ENCODE results near the gene IL1A.
A peak's percentile ranks its signal among the peaks of the same experiment; 100 is the strongest.

Gene IL1A

DNA sequence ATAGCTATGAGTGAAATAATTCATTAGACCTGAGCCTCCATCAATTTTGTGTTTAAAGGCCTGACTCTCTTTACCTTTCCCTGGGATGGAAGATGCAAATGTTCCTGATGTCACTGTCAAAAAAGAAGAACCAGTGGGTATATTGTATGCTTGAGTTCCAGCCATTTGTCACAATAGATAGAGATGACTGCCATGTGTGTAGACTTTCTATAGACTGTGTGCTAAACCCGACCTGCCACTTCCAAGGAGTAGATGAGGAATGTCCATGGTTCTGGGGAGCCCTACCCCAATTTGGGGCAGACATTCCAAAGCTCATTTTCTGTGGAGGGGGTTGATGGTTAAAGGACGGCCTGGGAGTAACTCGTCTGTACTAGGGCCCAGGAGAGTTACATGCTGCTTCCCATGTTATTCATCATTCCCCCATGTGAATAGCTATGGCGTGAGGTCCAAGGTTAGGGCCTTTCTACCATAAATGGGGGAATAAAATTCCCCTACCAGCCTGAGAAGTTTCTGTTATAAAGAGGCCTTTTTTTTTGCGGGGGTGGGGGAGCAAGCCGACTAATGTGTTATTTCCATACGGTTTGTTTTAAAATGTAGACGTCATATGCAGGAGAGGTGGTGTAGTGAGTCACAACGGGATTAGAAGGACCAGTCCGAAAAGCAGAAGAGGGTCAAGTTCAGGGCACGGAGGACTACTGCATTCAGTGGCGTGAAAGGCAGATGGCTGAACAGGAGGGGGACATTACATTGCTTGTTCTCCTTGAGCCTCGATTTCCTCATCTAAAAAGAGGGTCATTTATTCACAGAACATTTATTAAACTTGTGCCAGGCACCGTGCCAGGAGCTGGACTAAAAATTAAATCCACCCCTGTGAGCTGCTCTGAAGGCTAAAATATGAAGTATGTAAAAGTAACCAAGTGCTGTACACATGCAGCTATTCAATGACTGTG is 28.3 kb upstream of the IL1A start:
- DNase-seq (ENCODE audit: low read depth in 1 of 2, low spot score in 1 of 2) = no peak
- in situ Hi-C loops (cut with HindIII; ENCODE audit: low pct_unique_long_range_greater_than_20kb, low sequenced_read_pairs) = no loop called here
- no peak for TF ChIP-seq JUND (IDR thresholded peaks at IDR 0.05; ENCODE audit: low read depth)

DNA sequence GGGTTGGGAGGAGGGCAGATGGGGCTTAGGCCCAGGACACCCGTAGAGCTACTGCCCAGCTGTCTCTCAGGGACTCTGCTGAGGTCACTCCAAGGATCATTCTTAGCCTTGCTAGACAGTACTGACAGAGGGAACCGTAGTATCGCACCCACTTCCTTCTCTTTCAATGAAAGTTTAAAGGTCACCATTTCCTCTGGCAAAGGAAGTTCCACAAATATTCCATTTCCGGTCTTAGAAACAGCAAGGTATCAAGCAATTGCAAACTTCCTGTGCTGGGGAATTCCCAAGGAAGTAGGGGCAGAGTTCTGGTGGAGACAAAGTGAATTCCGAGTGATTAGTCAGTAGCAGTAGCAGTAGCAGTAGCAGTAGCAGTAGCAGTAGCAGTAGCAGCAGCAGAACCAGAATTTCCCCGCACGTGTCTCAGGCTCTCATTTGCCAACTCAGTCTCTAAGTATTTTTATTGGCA is 27.6 kb upstream of the IL1A start:
- in situ Hi-C loops (cut with HindIII; ENCODE audit: low pct_unique_long_range_greater_than_20kb, low sequenced_read_pairs) = no loop called here
- DNase-seq (ENCODE audit: low read depth in 1 of 2, low spot score in 1 of 2) = no peak
- no peak for TF ChIP-seq JUND (IDR thresholded peaks at IDR 0.05; ENCODE audit: low read depth)

DNA sequence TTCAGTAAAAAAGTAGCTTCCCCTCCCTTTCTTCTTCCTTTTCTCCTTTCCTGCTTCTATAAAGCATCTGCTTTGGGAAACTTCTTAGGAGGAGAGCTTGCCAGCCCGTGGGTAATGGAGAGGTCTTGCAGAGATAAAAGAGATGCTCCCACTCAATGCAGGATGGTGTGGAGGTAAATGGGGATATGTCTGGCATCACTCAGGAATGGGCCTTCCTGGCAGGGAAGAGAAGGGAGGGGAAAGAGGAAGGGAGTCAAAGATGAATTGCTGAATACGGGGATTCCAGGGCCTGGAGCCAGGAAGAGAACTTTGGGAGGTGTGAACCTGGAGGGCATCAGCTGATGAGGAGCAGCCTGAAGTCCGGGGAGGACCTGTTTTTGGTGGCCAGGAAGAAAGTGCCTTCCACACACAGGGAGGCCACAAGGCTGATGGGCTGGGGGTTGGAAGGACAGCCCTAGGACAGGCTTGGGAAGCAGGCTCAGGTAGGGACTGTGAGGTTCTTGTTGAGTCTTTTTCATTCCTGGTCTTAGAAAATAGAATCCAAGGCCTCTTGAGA is 27.1 kb upstream of the IL1A start:
- in situ Hi-C loops (cut with HindIII; ENCODE audit: low pct_unique_long_range_greater_than_20kb, low sequenced_read_pairs) = no loop called here

DNA sequence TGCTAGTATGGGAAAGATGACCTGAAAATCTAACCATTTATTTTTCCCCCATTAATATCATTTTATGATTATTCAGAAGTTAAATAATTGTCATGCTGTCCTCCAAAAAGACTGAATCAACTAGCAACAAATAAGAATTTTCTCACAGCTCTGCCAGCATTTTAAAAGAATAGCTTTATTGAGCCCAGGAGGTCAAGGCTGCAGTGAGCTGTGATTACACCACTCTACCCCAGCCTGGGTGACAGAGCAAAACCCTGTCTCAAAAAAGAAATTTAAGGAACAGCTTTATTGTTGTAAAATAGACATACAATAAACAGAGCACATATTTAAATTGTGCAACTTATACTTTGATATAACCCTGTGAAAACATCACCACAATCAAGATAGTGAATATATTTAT is 24.8 kb upstream of the IL1A start:
- DNase-seq (ENCODE audit: low read depth in 1 of 2, low spot score in 1 of 2) = no peak
- no peak for TF ChIP-seq JUND (IDR thresholded peaks at IDR 0.05; ENCODE audit: low read depth)
- in situ Hi-C loops (cut with HindIII; ENCODE audit: low pct_unique_long_range_greater_than_20kb, low sequenced_read_pairs) = no loop called here

More for the DNA sequence above, 27.1 kb upstream of the IL1A start:
- no peak for DNase-seq (ENCODE audit: low read depth in 1 of 2, low spot score in 1 of 2)
- no peak for TF ChIP-seq JUND (IDR thresholded peaks at IDR 0.05; ENCODE audit: low read depth)

DNA sequence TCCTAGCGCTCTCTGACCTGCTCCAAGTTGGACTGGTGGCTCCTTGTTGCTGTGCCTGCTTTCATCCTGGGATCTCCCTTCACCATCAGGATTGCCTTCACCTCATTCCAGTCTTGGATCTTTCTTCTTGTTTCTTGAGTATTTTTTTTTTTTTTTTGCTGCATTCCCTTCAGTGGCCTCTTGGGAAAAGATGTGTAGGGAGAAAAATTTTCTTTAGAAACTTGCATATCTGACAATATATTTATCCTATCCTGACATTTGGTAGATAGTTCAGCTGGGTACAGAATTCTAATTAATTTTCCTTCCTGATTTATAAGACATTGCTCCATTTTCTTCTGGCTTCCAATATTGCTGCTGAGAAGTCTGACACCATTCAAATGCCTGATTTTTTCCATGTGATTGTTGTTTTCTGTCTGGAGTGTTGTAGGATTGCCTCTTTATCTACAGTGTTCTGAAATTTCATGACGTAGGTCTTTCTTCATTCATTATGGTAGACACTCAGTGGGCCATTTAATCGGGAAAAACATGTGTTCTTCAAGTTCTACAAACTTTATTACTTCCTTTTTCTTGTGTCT is 23.0 kb upstream of the IL1A start:
- no peak for DNase-seq (ENCODE audit: low read depth in 1 of 2, low spot score in 1 of 2)
- no peak for TF ChIP-seq JUND (IDR thresholded peaks at IDR 0.05; ENCODE audit: low read depth)
- in situ Hi-C loops (cut with HindIII; ENCODE audit: low pct_unique_long_range_greater_than_20kb, low sequenced_read_pairs) = no loop called here

DNA sequence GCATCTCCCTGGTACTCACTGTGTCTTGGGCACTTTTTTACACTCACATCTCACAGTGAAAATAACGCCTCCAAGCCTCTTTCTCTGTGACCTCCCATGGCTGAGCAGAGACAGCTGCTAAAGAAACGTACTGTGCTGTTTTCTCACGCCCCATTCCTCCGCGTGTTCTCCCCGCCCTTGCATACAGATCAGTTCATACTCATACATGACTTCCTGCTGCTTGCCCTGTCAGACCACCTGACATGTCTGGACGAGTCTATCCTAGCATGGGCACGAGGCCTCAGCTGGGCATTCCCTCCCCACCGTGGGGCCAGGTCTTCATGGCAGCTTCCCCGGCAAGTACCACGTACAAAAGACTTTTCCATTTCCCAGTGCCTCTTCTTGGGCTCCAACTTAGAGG is 21.2 kb upstream of the IL1A start:
- in situ Hi-C loops (cut with HindIII; ENCODE audit: low pct_unique_long_range_greater_than_20kb, low sequenced_read_pairs) = no loop called here
- DNase-seq (ENCODE audit: low read depth in 1 of 2, low spot score in 1 of 2) = no peak

DNA sequence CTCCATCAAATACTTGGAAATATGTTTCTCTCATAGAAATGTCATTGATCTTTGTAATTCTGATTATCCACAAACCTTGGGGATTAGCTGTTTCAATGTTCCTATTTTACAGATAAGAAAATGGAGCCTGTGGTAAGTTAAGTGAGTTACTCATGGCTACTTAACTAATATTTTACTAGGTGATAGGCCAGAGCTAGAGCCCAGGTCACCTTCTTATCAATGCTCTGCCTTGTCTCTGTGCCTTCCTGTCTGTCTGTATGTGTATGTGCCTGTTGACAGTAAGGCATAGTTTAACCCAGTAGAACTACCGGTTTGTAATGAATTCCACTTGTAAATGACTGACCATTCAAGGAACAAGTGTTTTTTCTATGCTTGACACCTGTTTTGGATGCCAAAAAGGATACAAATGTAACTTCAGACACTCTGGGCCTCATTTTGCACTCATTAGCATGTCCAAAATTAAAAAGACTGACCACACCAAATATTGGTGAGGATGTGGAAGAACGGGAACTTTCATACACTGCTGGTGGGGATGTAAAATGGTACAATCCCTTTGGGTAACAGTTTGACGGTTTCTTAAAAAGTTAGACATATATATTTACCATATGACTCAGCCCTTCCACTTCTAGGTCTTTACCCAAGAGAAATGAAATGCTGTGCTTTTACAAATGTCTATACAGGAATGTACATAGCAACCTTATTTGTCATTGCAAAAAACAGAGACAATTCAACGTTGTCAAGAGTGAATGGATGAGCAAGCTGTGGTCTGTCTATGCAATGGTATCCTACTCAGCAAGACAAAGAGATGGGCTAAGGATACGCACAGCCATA is 19.6 kb upstream of the IL1A start:
- in situ Hi-C loops (cut with HindIII; ENCODE audit: low pct_unique_long_range_greater_than_20kb, low sequenced_read_pairs) = no loop called here
- no peak for DNase-seq (ENCODE audit: low read depth in 1 of 2, low spot score in 1 of 2)
- no peak for TF ChIP-seq JUND (IDR thresholded peaks at IDR 0.05; ENCODE audit: low read depth)

More for the DNA sequence above, 21.2 kb upstream of the IL1A start:
- no peak for TF ChIP-seq JUND (IDR thresholded peaks at IDR 0.05; ENCODE audit: low read depth)

DNA sequence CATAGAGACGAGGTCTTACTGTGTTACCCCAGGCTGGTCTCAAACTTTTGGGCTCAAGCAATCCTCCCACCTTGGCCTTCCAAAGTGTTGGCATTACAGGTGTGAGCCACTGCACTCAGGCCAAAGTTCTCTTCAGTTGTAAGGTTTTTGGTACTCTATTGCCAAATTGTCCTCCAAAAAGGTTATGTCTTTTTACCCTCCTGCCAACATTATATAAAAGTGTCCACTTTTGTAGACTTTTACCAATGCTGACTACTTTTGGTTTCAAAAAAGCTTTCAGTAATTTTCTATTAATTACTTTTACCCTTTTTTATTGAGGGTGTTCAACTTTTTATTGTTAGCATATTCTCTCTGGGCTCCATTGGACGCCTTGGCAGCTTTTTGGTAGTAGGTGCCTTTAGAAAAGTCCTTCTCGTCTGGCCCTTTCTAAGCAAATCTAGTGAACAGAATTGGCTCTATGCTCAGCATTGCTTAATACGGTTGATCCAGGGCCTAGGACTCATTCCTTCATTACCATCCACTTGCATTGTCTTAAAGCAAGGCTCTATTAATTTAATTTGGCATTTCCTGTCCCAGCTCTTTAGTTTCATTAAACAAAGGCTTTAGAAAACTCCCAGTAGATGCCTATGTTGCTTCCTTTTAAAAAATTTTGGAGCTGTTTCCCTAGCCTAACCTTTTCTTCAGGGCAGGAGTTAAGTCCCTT is 16.7 kb upstream of the IL1A start:
- DNase-seq (ENCODE audit: low read depth in 1 of 2, low spot score in 1 of 2) = no peak
- in situ Hi-C loops (cut with HindIII; ENCODE audit: low pct_unique_long_range_greater_than_20kb, low sequenced_read_pairs) = no loop called here
- no peak for TF ChIP-seq JUND (IDR thresholded peaks at IDR 0.05; ENCODE audit: low read depth)

DNA sequence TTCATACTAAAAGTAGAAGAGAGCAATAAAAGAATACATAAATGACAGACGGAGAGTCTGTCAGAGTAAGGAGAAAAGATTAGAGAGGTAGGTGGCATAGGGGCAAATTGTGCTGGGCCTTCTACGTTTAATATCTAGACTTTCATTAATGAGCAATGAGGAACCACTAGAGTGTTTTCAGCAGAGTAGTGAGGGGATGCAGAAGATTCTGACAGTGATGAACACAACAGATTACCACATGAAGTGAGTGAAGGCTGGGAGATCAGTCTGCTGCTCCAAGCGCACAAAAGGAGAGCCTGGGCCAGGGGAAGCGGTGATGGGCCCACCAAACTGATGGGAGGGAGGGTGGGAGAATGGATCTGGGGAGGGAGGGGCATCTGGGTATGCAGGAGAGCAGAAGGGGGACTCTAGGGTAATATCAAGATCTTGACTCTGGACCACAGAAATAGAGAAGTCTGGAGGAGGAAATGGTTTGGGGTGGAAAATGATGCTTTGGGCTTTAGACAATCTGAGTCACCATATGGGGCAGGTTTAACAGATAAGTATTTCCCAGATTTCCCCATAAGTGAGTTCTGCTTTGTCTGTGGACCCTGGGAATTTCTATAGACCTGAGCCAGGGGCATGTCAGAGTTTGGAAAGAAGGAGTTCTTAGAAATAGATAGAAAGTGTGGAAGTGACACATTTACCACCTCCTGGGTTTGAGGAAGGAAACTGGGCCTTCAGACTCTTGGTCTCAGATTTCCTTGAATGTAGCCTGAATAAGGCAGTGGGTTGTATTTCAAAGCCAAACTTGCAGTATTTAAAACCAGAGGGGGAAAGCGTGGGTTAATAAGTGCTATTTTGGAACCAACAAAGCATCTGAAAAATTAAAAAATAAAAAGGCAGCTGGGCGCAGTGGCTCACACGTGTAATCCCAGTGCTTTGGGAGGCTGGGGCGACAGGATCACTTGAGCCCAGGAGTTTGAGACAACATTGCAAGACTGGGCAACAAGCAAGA is 15.0 kb upstream of the IL1A start:
- TF ChIP-seq JUND (IDR thresholded peaks at IDR 0.05; ENCODE audit: low read depth) = no peak
- DNase-seq (ENCODE audit: low read depth in 1 of 2, low spot score in 1 of 2) = no peak
- in situ Hi-C loops (cut with HindIII; ENCODE audit: low pct_unique_long_range_greater_than_20kb, low sequenced_read_pairs) = no loop called here

DNA sequence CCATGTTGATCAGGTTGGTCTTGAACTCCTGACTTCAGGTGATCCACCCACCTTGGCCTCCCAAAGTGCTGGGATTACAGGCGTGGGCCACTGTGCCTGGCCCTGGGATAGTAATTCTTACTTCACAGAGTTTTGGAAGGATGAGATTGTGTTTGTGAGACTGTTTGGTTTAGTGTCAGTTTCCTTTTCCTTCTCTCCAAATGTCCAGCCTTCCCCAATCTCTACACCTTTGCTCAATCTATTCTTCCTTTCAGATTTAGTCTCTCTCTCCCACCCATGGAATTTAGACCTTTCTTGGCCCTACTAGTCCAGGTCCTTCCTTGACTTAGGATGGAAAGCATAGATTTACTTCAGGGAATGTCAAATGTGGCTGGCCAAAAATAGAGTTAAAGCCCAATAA is 12.2 kb upstream of the IL1A start:
- TF ChIP-seq JUND (IDR thresholded peaks at IDR 0.05; ENCODE audit: low read depth) = no peak
- in situ Hi-C loops (cut with HindIII; ENCODE audit: low pct_unique_long_range_greater_than_20kb, low sequenced_read_pairs) = no loop called here
- no peak for DNase-seq (ENCODE audit: low read depth in 1 of 2, low spot score in 1 of 2)

DNA sequence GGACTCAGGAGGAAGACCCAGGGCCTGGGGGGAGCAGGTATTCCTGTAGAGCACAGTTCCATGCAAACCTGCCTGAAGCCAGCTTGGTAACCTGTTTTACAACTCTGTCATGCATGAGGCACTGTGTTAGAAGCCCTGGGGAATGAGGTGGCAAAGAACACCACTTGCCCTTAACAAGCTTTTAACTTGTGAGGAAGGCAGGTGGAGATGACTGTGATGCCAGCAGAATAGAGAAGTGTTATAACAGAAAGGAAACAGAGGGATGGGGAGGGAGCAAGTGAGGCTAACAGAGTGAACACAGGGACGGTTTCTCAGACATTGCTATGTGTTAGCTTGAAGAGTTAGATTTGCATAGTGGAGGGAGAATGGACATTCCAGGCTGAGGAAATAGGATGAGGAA is 11.5 kb upstream of the IL1A start:
- peak; percentile 16 to 88 for DNase-seq (ENCODE audit: low read depth in 1 of 2, low spot score in 1 of 2)
- in situ Hi-C loops (cut with HindIII; ENCODE audit: low pct_unique_long_range_greater_than_20kb, low sequenced_read_pairs) = no loop called here
- no peak for TF ChIP-seq JUND (IDR thresholded peaks at IDR 0.05; ENCODE audit: low read depth)
